Activated T-cell treated with anti-CD3 and anti-CD28 coated beads, Interleukin-2, amount 50 U/mL, for 72 hours (primary cell): ENCODE data around the gene TLR3. TPM values are rescaled to one million over a fixed set of nuclear protein-coding genes. Genes with fewer than 3 reads are reported as not detected.

Experiments
- ATAC-seq, 2 donors: fragments of 150-1000 bp; cut with Tn5 transposase; replicated peaks in 1 of 2; 2 replicates each; pipeline ENCODE4 v1.10.0; 2021; ENCODE audit warnings: moderate library complexity in 2 of 2, mild to moderate bottlenecking in 1 of 2
- DNase-seq, 2 donors: peaks; one replicate each; pipeline ENCODE4 v3.0.0; 2021 to 2022; ENCODE audit warnings: mixed read lengths in 1 of 2
- H3K27ac Mint-ChIP-seq: one replicate; pipeline ENCODE4 v1.8.0; 2022; ENCODE audit warnings: mild to moderate bottlenecking, moderate library complexity, mixed read lengths
- H3K27me3 Mint-ChIP-seq: one replicate; pipeline ENCODE4 v1.8.0; 2022; ENCODE audit warnings: low read depth, mixed read lengths
- H3K36me3 Mint-ChIP-seq, 2 donors: one replicate each; pipeline ENCODE4 v1.8.0; 2022; ENCODE audit warnings: mixed read lengths in 2 of 2, mild to moderate bottlenecking in 1 of 2; ENCODE audit not compliant: insufficient read depth in 2 of 2
- H3K4me1 Mint-ChIP-seq: one replicate; pipeline ENCODE4 v1.8.0; 2022; ENCODE audit warnings: low read depth, mixed read lengths
- H3K4me3 Mint-ChIP-seq, 2 donors: one replicate each; pipeline ENCODE4 v1.8.0; 2022; ENCODE audit warnings: mild to moderate bottlenecking in 2 of 2, mixed read lengths in 2 of 2, moderate library complexity in 2 of 2
- H3K9me3 Mint-ChIP-seq, 2 donors: one replicate each; pipeline ENCODE4 v1.8.0; 2022; ENCODE audit warnings: mixed read lengths in 2 of 2
- total RNA-seq, 2 donors: library from RNA; stranded (reverse); gene quantifications; one replicate each; pipeline ENCODE4 v1.2.3, GENCODE V29; 2022

Gene TLR3
- under 1 TPM; 0.09 to 0.14 TPM for total RNA-seq

GRCh38 chr4:186068581-186069348, at the start of gene TLR3:
TLR3 (plus strand) TSS chr4:186069156; CDS start chr4:186076620, 7,464 bp downstream.
- no peaks in the 10 kb centered on the region for H3K9me3 Mint-ChIP-seq
- peaks cover 13% of the 10 kb centered on the region for H3K27me3 Mint-ChIP-seq
- peak within 1 kb of the TSS; percentile 70 to 74 for H3K4me3 Mint-ChIP-seq
- peaks cover 13% of the 10 kb centered on the region for H3K4me1 Mint-ChIP-seq
- H3K27ac Mint-ChIP-seq, result peak within 1 kb of the TSS; percentile 22
- ATAC-seq, result peak; percentile 21 to 31
- no peak for DNase-seq
- H3K36me3 Mint-ChIP-seq, result no peaks in the 10 kb centered on the region

GRCh38 chr4:186019269-186019668, 49.7 kb upstream of the TLR3 start:
- Mint-ChIP-seq H3K4me1 (no peaks in the 10 kb centered on the region), H3K4me3 (no peak overlapping the region), H3K9me3 (no peaks in the 10 kb centered on the region), H3K27ac (no peak overlapping the region), H3K36me3 (no peaks in the 10 kb centered on the region), H3K27me3 (peaks cover 6% of the 10 kb centered on the region)
- ATAC-seq (no peak), DNase-seq (no peak)

GRCh38 chr4:186020106-186020792, 48.7 kb upstream of the TLR3 start:
- Mint-ChIP-seq H3K4me1 (no peaks in the 10 kb centered on the region), H3K36me3 (no peaks in the 10 kb centered on the region), H3K9me3 (no peaks in the 10 kb centered on the region), H3K27me3 (peaks cover 2% of the 10 kb centered on the region), H3K4me3 (no peak overlapping the region), H3K27ac (no peak overlapping the region)
- DNase-seq (no peak), ATAC-seq (no peak)

- Mint-ChIP-seq H3K36me3 (no peaks in the 10 kb centered on the region), H3K27me3 (no peaks in the 10 kb centered on the region), H3K4me3 (no peak overlapping the region), H3K9me3 (no peaks in the 10 kb centered on the region), H3K4me1 (no peaks in the 10 kb centered on the region), H3K27ac (no peak overlapping the region)
- DNase-seq (no peak), ATAC-seq (no peak)
Observed at GRCh38 chr4:186020793-186021407, 48.1 kb upstream of the TLR3 start.

GRCh38 chr4:186021461-186022167, 47.3 kb upstream of the TLR3 start:
- Mint-ChIP-seq H3K36me3 (no peaks in the 10 kb centered on the region), H3K4me3 (no peak overlapping the region), H3K9me3 (no peaks in the 10 kb centered on the region), H3K27me3 (no peaks in the 10 kb centered on the region), H3K27ac (no peak overlapping the region), H3K4me1 (no peaks in the 10 kb centered on the region)
- DNase-seq, result no peak
- ATAC-seq, result no peak

- Mint-ChIP-seq H3K4me1 (no peaks in the 10 kb centered on the region), H3K4me3 (no peak overlapping the region), H3K36me3 (no peaks in the 10 kb centered on the region), H3K9me3 (no peaks in the 10 kb centered on the region), H3K27me3 (no peaks in the 10 kb centered on the region), H3K27ac (no peak overlapping the region)
- no peak for DNase-seq
- no peak for ATAC-seq
Observed at GRCh38 chr4:186023975-186024374, 45.0 kb upstream of the TLR3 start.

GRCh38 chr4:186024637-186025407, 44.1 kb upstream of the TLR3 start:
- H3K4me3 Mint-ChIP-seq, result no peak overlapping the region
- H3K27me3 Mint-ChIP-seq, result no peaks in the 10 kb centered on the region
- no peaks in the 10 kb centered on the region for H3K4me1 Mint-ChIP-seq
- ATAC-seq, result no peak
- DNase-seq, result no peak
- no peaks in the 10 kb centered on the region for H3K36me3 Mint-ChIP-seq
- H3K27ac Mint-ChIP-seq, result no peak overlapping the region
- H3K9me3 Mint-ChIP-seq, result no peaks in the 10 kb centered on the region

- no peak for ATAC-seq
- no peaks in the 10 kb centered on the region for H3K36me3 Mint-ChIP-seq
Observed at GRCh38 chr4:186025408-186025690, 43.6 kb upstream of the TLR3 start.

GRCh38 chr4:186027405-186027804, 41.6 kb upstream of the TLR3 start:
- no peaks in the 10 kb centered on the region for H3K4me1 Mint-ChIP-seq
- peaks cover 21% of the 10 kb centered on the region for H3K27me3 Mint-ChIP-seq
- H3K27ac Mint-ChIP-seq, result no peak overlapping the region
- ATAC-seq (no peak), DNase-seq (no peak)
- H3K9me3 Mint-ChIP-seq, result peaks cover 0 to 3% of the 10 kb centered on the region in 2 donors
- H3K4me3 Mint-ChIP-seq, result no peak overlapping the region
- peaks cover 0 to 2% of the 10 kb centered on the region in 2 donors for H3K36me3 Mint-ChIP-seq

More at GRCh38 chr4:186025408-186025690, 43.6 kb upstream of the TLR3 start:
- H3K27me3 Mint-ChIP-seq, result peaks cover 3% of the 10 kb centered on the region
- no peak for DNase-seq
- H3K4me1 Mint-ChIP-seq, result no peaks in the 10 kb centered on the region
- H3K27ac Mint-ChIP-seq, result no peak overlapping the region
- no peak overlapping the region for H3K4me3 Mint-ChIP-seq
- no peaks in the 10 kb centered on the region for H3K9me3 Mint-ChIP-seq

- H3K27ac Mint-ChIP-seq, result no peak overlapping the region
- peaks cover 21% of the 10 kb centered on the region for H3K27me3 Mint-ChIP-seq
- peaks cover 2 to 4% of the 10 kb centered on the region in 2 donors for H3K36me3 Mint-ChIP-seq
- H3K4me1 Mint-ChIP-seq, result no peaks in the 10 kb centered on the region
- no peak for ATAC-seq
- H3K4me3 Mint-ChIP-seq, result no peak overlapping the region
- DNase-seq, result no peak
- peaks cover 2 to 3% of the 10 kb centered on the region in 2 donors for H3K9me3 Mint-ChIP-seq
Observed at GRCh38 chr4:186029571-186030398, 39.2 kb upstream of the TLR3 start.

GRCh38 chr4:186030399-186030775, 38.6 kb upstream of the TLR3 start:
- DNase-seq (no peak), ATAC-seq (no peak)
- Mint-ChIP-seq H3K27ac (no peak overlapping the region), H3K4me1 (no peaks in the 10 kb centered on the region), H3K36me3 (peaks cover 2 to 6% of the 10 kb centered on the region in 2 donors), H3K27me3 (peaks cover 21% of the 10 kb centered on the region), H3K9me3 (peaks cover 3 to 5% of the 10 kb centered on the region in 2 donors), H3K4me3 (no peak overlapping the region)

- no peak for ATAC-seq
- H3K36me3 Mint-ChIP-seq, result peaks cover 2 to 6% of the 10 kb centered on the region in 2 donors
- no peaks in the 10 kb centered on the region for H3K4me1 Mint-ChIP-seq
- DNase-seq, result no peak
- no peak overlapping the region for H3K4me3 Mint-ChIP-seq
- H3K27me3 Mint-ChIP-seq, result peaks cover 21% of the 10 kb centered on the region
- H3K9me3 Mint-ChIP-seq, result peaks cover 3 to 5% of the 10 kb centered on the region in 2 donors
- no peak overlapping the region for H3K27ac Mint-ChIP-seq
Observed at GRCh38 chr4:186030795-186031194, 38.2 kb upstream of the TLR3 start.
